GM21529 (cell line): ENCODE data around the gene RELL1.

ENCODE experiments used
- ATAC-seq: cut with Tn5 transposase; IDR thresholded peaks from one replicate; pipeline ENCODE4 v1.9.1; 2021; ENCODE audit not compliant: unreplicated experiment

Gene RELL1

DNA sequence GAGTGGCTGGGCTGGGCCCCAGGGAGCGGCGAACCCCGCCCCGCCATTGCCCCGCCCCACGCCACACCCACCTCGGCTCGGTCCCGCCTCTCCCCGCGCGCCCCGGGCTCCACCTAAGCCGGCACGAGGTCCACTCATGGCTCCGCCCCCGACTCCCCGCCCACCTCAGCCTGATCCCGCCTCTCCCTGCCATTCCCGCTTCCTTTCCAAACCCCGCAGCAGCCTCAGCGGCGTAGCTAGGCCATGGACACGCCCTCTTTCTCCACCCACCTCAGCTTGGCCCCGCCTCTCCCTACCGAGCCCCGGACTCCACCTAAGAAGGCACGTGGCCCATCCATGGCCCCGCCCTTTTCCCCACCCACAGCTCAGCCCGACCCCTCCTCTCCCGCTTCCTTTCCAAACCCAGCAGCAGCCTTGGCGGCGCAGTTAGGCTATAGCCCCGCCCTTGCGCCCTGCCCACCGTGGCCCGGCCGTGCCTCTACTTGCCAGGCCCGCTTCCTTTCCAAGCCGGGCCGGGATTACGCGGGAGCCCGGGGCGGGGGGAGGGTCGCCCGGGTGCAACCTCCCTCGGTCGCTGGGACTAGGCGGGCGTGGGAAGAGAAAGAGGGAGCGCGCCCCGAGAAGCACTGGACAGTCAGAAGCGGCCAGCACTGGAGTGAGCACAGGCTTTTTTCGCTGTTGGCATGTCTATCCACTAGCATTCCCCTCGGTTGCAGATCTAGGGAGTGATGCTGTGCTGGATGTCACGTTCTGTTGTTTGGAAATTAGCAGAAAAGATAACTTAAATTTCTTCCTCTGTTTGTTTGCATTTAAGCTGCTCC lies at the start of gene RELL1:
Gene RELL1 (minus strand): TSS at position 4 of the 821 bp plus-strand sequence. CDS start 89 bp downstream, outside the sequence.
- peak; percentile 86 for ATAC-seq

GRCh38 chr4:37735578-37735977 lies 49.4 kb upstream of the RELL1 start:
- ATAC-seq = no peak

DNA sequence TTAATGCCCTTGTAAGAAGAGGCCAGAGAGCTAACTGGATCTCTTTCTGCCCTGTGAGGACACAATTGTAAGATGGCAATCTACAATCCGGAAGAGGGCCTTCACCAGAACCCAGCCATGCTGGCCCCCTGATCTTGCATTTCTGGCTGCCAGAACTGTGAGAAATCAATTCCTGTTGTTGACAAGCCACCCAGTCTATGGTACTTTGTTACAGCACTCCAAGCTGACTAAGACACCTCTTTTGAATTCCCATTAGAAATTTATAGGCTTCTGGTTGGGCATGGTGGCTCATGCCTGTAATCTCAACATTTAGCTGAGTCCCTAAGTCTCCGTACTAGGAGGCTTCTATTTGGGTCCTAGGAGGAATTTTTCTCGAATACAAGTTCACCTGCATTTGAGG lies 48.8 kb upstream of the RELL1 start:
- ATAC-seq = no peak

GRCh38 chr4:37733240-37733867 lies 47.2 kb upstream of the RELL1 start:
- no peak for ATAC-seq

DNA sequence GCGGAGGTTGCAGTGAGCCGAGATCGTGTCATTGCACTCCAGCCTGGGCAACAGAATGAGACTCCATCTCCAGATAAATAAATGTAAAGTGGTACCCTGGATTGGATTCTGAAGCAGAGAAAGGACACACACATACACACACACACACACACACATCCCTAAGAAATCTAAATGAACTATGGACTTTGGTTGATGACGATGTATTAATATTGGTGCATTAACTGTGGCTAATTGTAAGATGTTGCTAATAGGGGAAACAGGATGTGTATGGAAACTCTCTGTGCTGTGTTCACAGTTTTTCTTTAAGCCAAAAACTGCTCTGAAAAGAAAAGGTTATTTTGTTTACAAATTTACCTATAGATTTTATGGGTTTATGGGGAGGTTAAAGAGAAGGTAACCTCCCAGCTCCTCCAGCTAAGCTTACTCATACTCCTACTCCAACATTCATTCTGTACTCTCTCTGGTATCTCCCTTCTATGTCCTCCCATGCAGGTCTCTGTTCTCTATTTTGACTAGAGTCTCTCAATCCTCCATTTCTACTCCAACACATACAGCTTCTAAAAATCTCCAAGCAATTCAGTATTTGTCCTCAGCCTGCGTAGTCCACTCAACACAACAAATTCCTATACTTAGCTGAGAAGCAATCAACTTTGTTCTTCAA lies 46.5 kb upstream of the RELL1 start:
- peak; percentile 83 for ATAC-seq

- ATAC-seq = no peak
These were observed 43.5 kb upstream of the RELL1 start for GRCh38 chr4:37729649-37730004.

- ATAC-seq = no peak
These were observed 41.9 kb upstream of the RELL1 start for GRCh38 chr4:37728064-37728463.

DNA sequence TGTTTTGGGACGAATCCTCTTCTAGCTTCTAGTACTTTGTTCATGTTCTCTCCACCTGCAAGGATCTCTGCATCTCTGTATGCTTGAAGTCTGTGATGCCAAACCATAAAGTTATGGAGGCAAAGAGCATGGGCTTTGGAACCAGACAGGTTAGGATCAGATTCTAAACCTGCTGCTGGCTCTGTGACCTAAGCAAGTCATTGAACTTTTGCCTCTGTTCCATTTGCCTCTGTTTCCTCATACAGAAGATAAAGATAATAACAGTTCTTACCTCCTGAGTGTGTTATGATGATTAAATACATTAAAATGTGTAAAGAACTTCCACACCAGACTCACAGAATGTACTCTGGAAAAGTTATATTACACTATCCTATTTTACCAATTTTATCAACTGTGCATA lies 41.5 kb upstream of the RELL1 start:
- no peak for ATAC-seq

- ATAC-seq = no peak
These were observed 40.5 kb upstream of the RELL1 start for GRCh38 chr4:37726666-37727065.

- ATAC-seq = peak; percentile 78
These were observed 39.5 kb upstream of the RELL1 start for GRCh38 chr4:37725718-37726117.

GRCh38 chr4:37723067-37723466 lies 36.9 kb upstream of the RELL1 start:
- ATAC-seq = no peak

DNA sequence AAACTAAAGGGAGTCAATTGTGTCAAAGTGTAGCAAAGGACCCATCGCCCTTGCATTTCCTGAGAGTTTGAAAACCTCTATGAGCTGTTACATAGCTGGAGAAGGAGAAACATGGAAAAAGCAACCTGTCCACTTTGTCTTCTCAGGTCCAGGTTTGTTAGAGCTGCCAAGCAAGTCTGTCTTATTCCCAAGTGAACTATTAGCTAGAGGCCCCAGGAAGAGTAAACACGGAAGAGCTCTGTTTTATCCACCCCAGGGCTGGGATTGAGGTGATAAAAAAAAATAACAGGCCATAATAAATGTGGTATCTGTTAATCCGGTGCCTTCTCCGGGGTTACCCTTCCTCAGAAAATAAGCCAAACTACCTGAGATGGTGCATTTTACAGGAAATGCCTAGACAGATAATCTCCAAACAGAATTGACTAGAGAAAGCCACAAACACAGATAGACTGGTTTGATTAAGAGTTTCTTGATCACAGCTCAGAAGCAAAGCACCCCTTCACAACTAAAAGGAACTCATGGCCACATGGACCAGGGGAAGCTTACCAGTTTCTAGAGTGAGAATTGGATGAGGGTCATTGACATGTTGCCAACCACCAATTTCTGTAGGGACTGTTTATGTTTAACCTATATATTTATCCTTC lies 35.9 kb upstream of the RELL1 start:
- ATAC-seq = no peak

DNA sequence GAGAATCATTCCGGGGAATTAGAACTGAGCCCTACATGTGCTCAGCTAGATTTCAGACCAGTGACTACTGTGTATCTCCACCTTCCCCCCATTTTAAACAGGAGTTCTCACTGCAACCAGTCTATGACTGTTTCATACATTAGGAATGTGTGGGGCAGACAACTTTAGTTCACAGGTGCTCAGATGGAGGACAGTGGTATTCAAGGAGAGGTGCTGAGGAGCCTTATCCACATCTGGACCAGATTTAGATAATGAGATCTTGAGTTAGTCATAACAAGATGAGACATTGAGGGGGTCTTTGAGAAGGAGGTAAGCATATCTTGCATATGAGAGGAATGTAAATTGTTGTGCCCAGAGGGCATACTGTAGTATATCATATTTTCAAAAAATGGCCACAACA lies 32.8 kb upstream of the RELL1 start:
- ATAC-seq = no peak

- ATAC-seq = no peak
These were observed 31.4 kb upstream of the RELL1 start for GRCh38 chr4:37717576-37717975.

DNA sequence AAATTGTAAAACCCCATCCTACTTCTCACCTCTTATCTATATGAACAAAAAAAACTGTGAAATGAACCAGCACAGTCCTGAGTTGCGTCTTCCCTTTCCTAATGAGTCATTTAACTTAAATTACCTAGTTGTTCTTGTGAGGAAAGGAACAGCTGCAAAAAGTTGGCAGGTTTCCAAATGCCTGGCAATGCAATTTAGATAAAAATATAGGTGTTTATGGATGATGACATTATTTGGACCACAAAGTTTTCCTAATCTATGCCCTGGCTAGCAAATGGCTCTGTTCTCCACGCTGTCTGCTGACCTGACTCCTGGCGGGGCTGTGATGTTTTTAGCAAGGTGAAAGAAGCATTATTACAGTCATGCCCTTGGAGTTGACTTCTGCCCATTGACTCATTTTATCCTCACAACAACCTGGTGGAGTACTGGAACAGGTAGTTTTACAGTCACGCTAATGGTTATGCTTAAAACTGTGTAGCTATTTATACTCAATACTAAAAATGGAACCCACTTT lies 29.8 kb upstream of the RELL1 start:
- peak; percentile 82 for ATAC-seq

DNA sequence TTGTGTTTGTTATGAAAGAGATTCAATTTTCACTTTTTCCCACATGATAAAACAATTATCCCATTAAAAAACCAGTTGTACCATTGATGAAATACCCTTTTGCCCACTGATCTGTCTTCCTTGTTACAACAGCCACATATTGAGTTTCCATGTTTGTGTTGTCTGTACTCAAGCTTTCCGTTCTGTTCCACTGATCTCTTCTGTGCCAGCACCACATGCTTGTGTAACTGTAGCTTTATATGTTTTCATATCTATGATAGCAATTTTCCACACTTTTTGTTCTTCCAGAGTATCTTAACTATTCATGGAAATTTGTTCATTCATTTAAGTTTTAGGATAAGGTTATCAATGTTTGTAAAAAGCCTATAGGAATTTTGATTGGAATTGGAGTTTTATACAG lies 24.3 kb upstream of the RELL1 start:
- ATAC-seq = no peak

GRCh38 chr4:37706032-37706431 lies 19.9 kb upstream of the RELL1 start:
- no peak for ATAC-seq

DNA sequence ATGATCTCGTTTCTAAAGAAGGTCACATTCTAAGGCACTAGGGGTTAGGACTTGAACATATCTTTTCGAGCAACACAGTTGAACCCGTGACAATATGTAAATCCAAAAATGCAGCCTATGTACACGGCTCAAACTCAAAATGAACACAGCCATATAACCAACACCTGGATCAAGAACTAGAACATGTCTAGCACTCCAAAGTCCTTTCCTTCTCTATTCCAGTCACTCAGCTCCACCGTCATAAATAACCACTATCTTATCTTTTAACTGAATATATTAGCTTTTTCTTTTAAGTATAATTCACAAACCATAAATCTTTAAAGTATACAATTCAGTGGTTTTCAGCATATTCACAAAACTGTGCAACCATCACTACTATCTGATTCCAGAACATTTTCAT lies 19.4 kb upstream of the RELL1 start:
- ATAC-seq = no peak

- ATAC-seq = no peak
These were observed 13.8 kb upstream of the RELL1 start for GRCh38 chr4:37699868-37700481.

GRCh38 chr4:37697566-37697965 lies 11.4 kb upstream of the RELL1 start:
- no peak for ATAC-seq
